Lower lobe of right lung (tissue), 2 donors: ENCODE measurements around the gene ADGRB3. TPM values are rescaled to one million over a fixed set of nuclear protein-coding genes. Genes with fewer than 3 reads are reported as not detected.

Experiments used
- ATAC-seq, 2 donors: fragments of 200-7000 bp; cut with Tn5 transposase; one replicate each; pipeline ENCODE4 v1.9.1; 2020 to 2022; ENCODE audit warnings: mild to moderate bottlenecking in 2 of 2, moderate library complexity in 2 of 2
- DNase-seq: peaks from one replicate; pipeline ENCODE4 v3.0.0-alpha.2; 2020
- H3K27ac ChIP-seq: fragments of 200-600 bp; one replicate; pipeline ENCODE4 v1.8.0; 2022
- H3K27me3 ChIP-seq: fragments of 200-600 bp; one replicate; pipeline ENCODE4 v1.8.0; 2022; ENCODE audit warnings: low read depth
- H3K36me3 ChIP-seq: fragments of 200-600 bp; one replicate; pipeline ENCODE4 v1.8.0; 2022; ENCODE audit warnings: mild to moderate bottlenecking
- H3K4me1 ChIP-seq: fragments of 200-600 bp; one replicate; pipeline ENCODE4 v1.8.0; 2022
- H3K4me3 ChIP-seq: fragments of 200-600 bp; one replicate; pipeline ENCODE4 v1.8.0; 2022; ENCODE audit warnings: mild to moderate bottlenecking
- H3K9me3 ChIP-seq: fragments of 200-600 bp; one replicate; pipeline ENCODE4 v1.8.0; 2022
- CTCF ChIP-seq: fragments of 200-600 bp; IDR thresholded peaks from one replicate; pipeline ENCODE4 v1.8.0; 2022; ENCODE audit warnings: antibody characterized with exemption, mild to moderate bottlenecking
- intact Hi-C: fragments of 100-400 bp; cut with DNase I; formaldehyde crosslinking; loops from one replicate; pipeline ENCODE4 v1.11.0; 2022
- total RNA-seq: library from RNA; stranded (reverse); fragmentation: NEBNext Ultra II Directional; extraction: Animal tissue kit (Norgen Biotek cat#: 25700); gene quantifications from one replicate; pipeline ENCODE4 v1.2.1, GENCODE V29; 2021
- donor health status: DM: no; HTN: yes; CAD: no; lungs with severe emphysema.

The ADGRB3 gene
- total RNA-seq, 1 donor from 2014 or later: 2.3 TPM

- H3K27me3 ChIP-seq: no peaks in the 10 kb centered on the region
- no peaks in the 10 kb centered on the region for H3K4me1 ChIP-seq
- intact Hi-C loops: no loop called here
- no peak for ATAC-seq
- H3K27ac ChIP-seq: no peak overlapping the region
- DNase-seq: no peak
- no peaks in the 10 kb centered on the region for H3K36me3 ChIP-seq
- H3K4me3 ChIP-seq: no peak overlapping the region
- no peak for TF ChIP-seq CTCF
- no peaks in the 10 kb centered on the region for H3K9me3 ChIP-seq
Observed at GRCh38 chr6:68642977-68643376, 7.9 kb downstream of the ADGRB3 start.

GRCh38 chr6:68649669-68650068 is 14.6 kb downstream of the ADGRB3 start:
- intact Hi-C loops: no loop called here
- Histone ChIP-seq H3K9me3 (no peaks in the 10 kb centered on the region), H3K4me3 (no peak overlapping the region), H3K27me3 (no peaks in the 10 kb centered on the region), H3K36me3 (no peaks in the 10 kb centered on the region), H3K27ac (no peak overlapping the region), H3K4me1 (no peaks in the 10 kb centered on the region)
- no peak for TF ChIP-seq CTCF
- ATAC-seq (no peak), DNase-seq (no peak)

- H3K9me3 ChIP-seq: no peaks in the 10 kb centered on the region
- H3K4me3 ChIP-seq: no peak overlapping the region
- H3K27ac ChIP-seq: no peak overlapping the region
- intact Hi-C loops: no loop called here
- no peak for DNase-seq
- H3K36me3 ChIP-seq: no peaks in the 10 kb centered on the region
- no peak for TF ChIP-seq CTCF
- no peaks in the 10 kb centered on the region for H3K4me1 ChIP-seq
- no peaks in the 10 kb centered on the region for H3K27me3 ChIP-seq
- no peak for ATAC-seq
Observed at GRCh38 chr6:68650142-68650541, 15.1 kb downstream of the ADGRB3 start.

GRCh38 chr6:68651011-68651985 is 16.2 kb downstream of the ADGRB3 start:
- ATAC-seq (no peak), DNase-seq (no peak)
- no peak for TF ChIP-seq CTCF
- no peak overlapping the region for H3K27ac ChIP-seq
- no peaks in the 10 kb centered on the region for H3K27me3 ChIP-seq
- intact Hi-C loops: no loop called here
- H3K4me1 ChIP-seq: no peaks in the 10 kb centered on the region
- no peaks in the 10 kb centered on the region for H3K9me3 ChIP-seq
- H3K4me3 ChIP-seq: no peak overlapping the region
- H3K36me3 ChIP-seq: no peaks in the 10 kb centered on the region

- no peaks in the 10 kb centered on the region for H3K27me3 ChIP-seq
- intact Hi-C loops: no loop called here
- DNase-seq (no peak), ATAC-seq (no peak)
- H3K4me3 ChIP-seq: no peak overlapping the region
- no peaks in the 10 kb centered on the region for H3K36me3 ChIP-seq
- H3K27ac ChIP-seq: no peak overlapping the region
- no peaks in the 10 kb centered on the region for H3K9me3 ChIP-seq
- TF ChIP-seq CTCF: no peak
- no peaks in the 10 kb centered on the region for H3K4me1 ChIP-seq
Observed at GRCh38 chr6:68652117-68652536, 17.0 kb downstream of the ADGRB3 start.
